ENCODE measurements around the gene TIGD6.
A peak's percentile ranks its signal among the peaks of the same experiment; 100 is the strongest.

The TIGD6 gene

DNA sequence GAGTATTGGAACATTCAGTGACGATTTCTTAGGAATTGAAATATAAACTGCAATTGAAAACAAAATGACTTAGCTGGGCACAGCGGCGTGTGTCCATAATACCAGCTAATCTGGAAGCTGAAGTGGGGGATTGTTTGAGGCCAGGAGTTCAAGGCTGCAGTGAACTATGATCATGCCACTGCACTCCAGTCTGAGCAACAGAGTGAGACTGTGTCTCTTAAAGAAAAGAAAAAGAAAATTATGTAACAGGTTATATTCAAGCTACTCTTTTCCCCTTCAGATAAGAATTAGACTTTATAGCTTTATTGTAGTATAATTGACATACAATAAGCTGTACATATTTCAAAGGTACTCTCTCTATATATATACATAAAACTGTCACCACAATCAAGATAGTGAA, 33.5 kb downstream of the TIGD6 start:
- Histone ChIP-seq H3K4me3 (ENCODE audit: low read depth, low read length, poor library complexity, severe bottlenecking) (no peak overlapping the region), H3K27ac (ENCODE audit: low read depth, low read length, poor library complexity, severe bottlenecking) (no peak overlapping the region), H3K79me2 (ENCODE audit: insufficient read depth, low read length) (no peaks in the 10 kb centered on the region), H4K20me1 (ENCODE audit: insufficient read depth, low read length) (no peaks in the 10 kb centered on the region), H3K9me2 (ENCODE audit: low read depth, low read length) (no peaks in the 10 kb centered on the region), H3K36me3 (ENCODE audit: insufficient read depth, low read length) (no peaks in the 10 kb centered on the region), H3K4me2 (ENCODE audit: low read length) (no peak overlapping the region), H3K9ac (ENCODE audit: low read length) (no peak overlapping the region), H3K27me3 (ENCODE audit: insufficient read depth, low read length) (no peaks in the 10 kb centered on the region), H3F3A (ENCODE audit: insufficient read depth, low read length) (no peaks in the 10 kb centered on the region), H3K9me3 (ENCODE audit: low read length) (no peaks in the 10 kb centered on the region), H2AFZ (ENCODE audit: low read length) (no peak overlapping the region), H3K4me1 (ENCODE audit: insufficient read depth, low read length, severe bottlenecking) (peaks cover 6% of the 10 kb centered on the region)
- TF ChIP-seq CTCF (IDR thresholded peaks at IDR 0.05; ENCODE audit: low read length) (no peak), EZH2 (IDR thresholded peaks at IDR 0.05; ENCODE audit: borderline replicate concordance, low read length) (no peak)

DNA sequence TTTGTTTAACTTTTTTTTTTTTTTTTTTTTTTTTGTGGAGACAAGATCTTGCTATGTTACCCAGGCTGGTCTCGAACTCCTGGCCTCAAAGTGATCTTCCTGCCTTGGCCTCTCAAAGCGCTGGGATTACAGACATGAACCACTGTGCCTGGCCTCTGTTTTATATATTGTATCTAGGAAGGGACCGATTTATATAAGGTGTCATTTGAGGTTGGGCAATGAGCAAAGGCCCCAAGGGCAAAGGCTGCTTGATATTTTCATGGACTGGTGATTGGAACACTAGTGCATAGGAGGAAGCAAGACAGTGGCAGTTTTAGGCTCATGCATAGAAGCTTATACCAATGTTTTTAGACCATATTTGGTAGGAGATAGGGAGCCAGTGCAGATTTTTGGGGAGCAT, 36.7 kb downstream of the TIGD6 start:
- Histone ChIP-seq H4K20me1 (ENCODE audit: insufficient read depth, low read length) (no peaks in the 10 kb centered on the region), H3K4me3 (ENCODE audit: low read depth, low read length, poor library complexity, severe bottlenecking) (no peak overlapping the region), H3K9me2 (ENCODE audit: low read depth, low read length) (no peaks in the 10 kb centered on the region), H3K27me3 (ENCODE audit: insufficient read depth, low read length) (no peaks in the 10 kb centered on the region), H3K4me2 (ENCODE audit: low read length) (no peak overlapping the region), H3K27ac (ENCODE audit: low read depth, low read length, poor library complexity, severe bottlenecking) (no peak overlapping the region), H3K36me3 (ENCODE audit: insufficient read depth, low read length) (no peaks in the 10 kb centered on the region), H3K79me2 (ENCODE audit: insufficient read depth, low read length) (no peaks in the 10 kb centered on the region), H2AFZ (ENCODE audit: low read length) (no peak overlapping the region), H3F3A (ENCODE audit: insufficient read depth, low read length) (no peaks in the 10 kb centered on the region), H3K4me1 (ENCODE audit: insufficient read depth, low read length, severe bottlenecking) (peaks cover 24% of the 10 kb centered on the region), H3K9ac (ENCODE audit: low read length) (no peak overlapping the region), H3K9me3 (ENCODE audit: low read length) (no peaks in the 10 kb centered on the region)
- TF ChIP-seq CTCF (IDR thresholded peaks at IDR 0.05; ENCODE audit: low read length) (no peak), EZH2 (IDR thresholded peaks at IDR 0.05; ENCODE audit: borderline replicate concordance, low read length) (no peak)

GRCh38 chr5:149962601-149963300, 37.7 kb downstream of the TIGD6 start:
- Histone ChIP-seq H3K4me1 (ENCODE audit: insufficient read depth, low read length, severe bottlenecking) (peaks cover 24% of the 10 kb centered on the region), H3K36me3 (ENCODE audit: insufficient read depth, low read length) (no peaks in the 10 kb centered on the region), H3K9ac (ENCODE audit: low read length) (no peak overlapping the region), H3K9me2 (ENCODE audit: low read depth, low read length) (no peaks in the 10 kb centered on the region), H3F3A (ENCODE audit: insufficient read depth, low read length) (no peaks in the 10 kb centered on the region), H3K27ac (ENCODE audit: low read depth, low read length, poor library complexity, severe bottlenecking) (peak overlapping the region; percentile 29), H3K79me2 (ENCODE audit: insufficient read depth, low read length) (no peaks in the 10 kb centered on the region), H2AFZ (ENCODE audit: low read length) (no peak overlapping the region), H4K20me1 (ENCODE audit: insufficient read depth, low read length) (no peaks in the 10 kb centered on the region), H3K4me2 (ENCODE audit: low read length) (no peak overlapping the region), H3K27me3 (ENCODE audit: insufficient read depth, low read length) (no peaks in the 10 kb centered on the region), H3K9me3 (ENCODE audit: low read length) (no peaks in the 10 kb centered on the region), H3K4me3 (ENCODE audit: low read depth, low read length, poor library complexity, severe bottlenecking) (no peak overlapping the region)
- TF ChIP-seq EZH2 (IDR thresholded peaks at IDR 0.05; ENCODE audit: borderline replicate concordance, low read length), result no peak
- TF ChIP-seq CTCF (IDR thresholded peaks at IDR 0.05; ENCODE audit: low read length), result no peak
